GM19397 (cell line): Measurements from ENCODE around the gene ZBTB32.
"Not testable (repeated sequence)": the region's sequence is repeated elsewhere in the genome, so short reads cannot be mapped to it uniquely, and the experiment has no call there.

Source experiments
- ATAC-seq: cut with Tn5 transposase; IDR thresholded peaks from one replicate; pipeline ENCODE4 v1.9.1; 2021; ENCODE audit warnings: mild to moderate bottlenecking, moderate library complexity; ENCODE audit not compliant: unreplicated experiment

Gene ZBTB32

GRCh38 chr19:35704218-35704617, at the start of gene ZBTB32:
Gene ZBTB32 (plus strand): TSS chr19:35704558. CDS start chr19:35714627, 10,069 bp downstream.
- no peak for ATAC-seq

- not testable (repeated sequence) for ATAC-seq
Measured at GRCh38 chr19:35654828-35655227, 49.5 kb upstream of the ZBTB32 start.

- no peak for ATAC-seq
Measured at GRCh38 chr19:35655600-35655999, 48.8 kb upstream of the ZBTB32 start.

DNA sequence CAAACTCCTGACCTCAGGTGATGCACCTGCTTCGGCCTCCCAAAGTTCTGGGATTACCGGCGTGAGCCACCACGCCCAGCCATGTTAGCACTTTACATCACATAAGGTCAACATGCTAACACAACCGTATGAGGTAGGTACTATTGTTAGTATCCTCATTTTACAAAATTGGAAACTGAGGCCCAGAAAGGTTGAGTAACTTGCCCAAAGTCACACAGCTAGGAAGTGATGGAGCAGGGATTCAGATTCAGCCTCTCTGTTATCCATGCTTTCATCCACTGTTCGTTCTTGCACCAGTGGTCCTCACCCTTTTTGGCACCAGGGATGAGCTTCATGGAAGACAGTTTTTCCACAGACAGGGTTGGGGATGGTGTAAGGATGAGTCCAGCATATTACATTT, 47.7 kb upstream of the ZBTB32 start:
- ATAC-seq, result no peak

GRCh38 chr19:35657904-35658700, 46.3 kb upstream of the ZBTB32 start:
- no peak for ATAC-seq

GRCh38 chr19:35661995-35662340, 42.4 kb upstream of the ZBTB32 start:
- no peak for ATAC-seq

DNA sequence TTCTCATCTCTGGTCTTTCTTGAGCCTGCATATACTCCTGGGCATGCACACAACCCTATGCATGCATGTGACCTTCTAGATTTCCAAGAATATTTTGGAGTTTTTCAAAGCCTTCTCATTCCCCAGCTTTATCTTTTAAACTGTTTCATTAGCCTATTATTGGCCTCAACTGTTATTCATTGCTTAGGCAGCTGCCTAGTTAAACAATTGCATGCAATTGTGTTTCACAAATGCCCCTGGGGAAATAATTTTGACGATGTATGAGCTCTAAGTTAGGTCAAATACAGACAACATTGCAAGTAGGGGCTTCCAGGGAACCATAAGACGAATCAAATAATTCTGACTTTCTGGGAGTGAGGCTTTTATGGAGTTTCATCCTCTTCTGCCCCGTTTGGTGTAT, 40.4 kb upstream of the ZBTB32 start:
- ATAC-seq, result no peak

- no peak for ATAC-seq
Measured at GRCh38 chr19:35665157-35665556, 39.2 kb upstream of the ZBTB32 start.

DNA sequence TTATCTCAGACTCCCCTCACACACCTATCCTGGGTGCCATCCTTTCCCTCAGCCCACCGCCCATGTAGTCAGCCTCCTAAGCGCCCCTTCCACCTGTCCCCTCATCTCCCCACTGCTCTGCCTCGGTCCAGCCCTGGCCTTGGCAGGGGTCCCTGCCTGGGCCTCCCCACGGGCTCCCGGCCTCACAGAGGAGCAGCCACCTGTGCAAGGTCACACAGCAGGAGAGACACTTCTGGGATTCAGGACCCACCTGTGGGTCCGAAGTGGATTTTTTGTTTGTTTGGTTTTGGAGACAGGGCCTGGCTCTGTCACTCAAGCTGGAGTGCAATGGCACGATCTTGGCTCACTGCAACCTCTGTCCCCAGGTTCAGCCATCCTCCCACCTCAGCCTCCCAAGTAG, 38.8 kb upstream of the ZBTB32 start:
- ATAC-seq, result no peak

- ATAC-seq, result no peak
Measured at GRCh38 chr19:35666251-35666913, 38.0 kb upstream of the ZBTB32 start, which contains the start of gene UPK1A. Gene UPK1A (plus strand): TSS chr19:35666517. CDS start chr19:35666813, 296 bp downstream.

- no peak for ATAC-seq
Measured at GRCh38 chr19:35669566-35669965, 34.8 kb upstream of the ZBTB32 start.

DNA sequence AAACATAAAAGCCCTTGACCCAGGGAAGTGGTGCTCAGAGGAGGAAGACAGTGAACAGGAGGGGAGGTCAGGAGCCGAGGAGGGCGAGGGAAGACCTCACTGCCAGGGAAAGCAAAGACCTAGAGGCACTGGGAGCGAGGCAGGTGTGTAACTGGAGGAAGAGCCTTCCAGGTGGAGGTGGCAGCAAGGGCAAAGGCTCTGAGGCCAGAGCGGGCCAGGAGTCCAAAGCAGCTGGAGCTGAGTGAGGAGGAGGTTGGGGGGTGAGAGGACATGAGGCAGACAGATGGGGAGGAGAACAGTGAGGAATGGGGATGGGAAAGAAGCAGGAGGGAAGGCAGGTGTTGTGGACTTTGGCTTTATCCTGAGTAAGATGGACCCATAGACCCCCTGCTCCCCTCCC, 34.4 kb upstream of the ZBTB32 start:
- ATAC-seq, result no peak

DNA sequence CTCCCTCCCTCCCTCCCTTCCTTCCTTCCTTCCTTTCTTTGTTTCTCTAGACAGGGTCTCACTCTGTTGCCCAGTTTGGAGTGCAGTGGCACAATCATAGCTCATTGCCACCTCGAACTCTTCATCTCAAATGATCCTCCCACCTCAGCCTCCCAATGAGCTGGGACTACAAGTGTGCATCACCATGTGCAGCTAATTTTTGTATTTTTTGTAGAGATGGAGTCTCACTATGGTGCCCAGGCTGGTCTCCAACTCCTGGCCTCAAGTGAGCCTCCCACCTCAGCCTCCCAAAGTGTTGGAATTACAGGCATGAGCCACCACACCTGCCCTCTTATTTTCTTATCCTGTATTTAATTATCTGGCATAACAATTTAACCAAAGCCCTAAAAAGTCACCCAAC, 33.7 kb upstream of the ZBTB32 start:
- no peak for ATAC-seq

DNA sequence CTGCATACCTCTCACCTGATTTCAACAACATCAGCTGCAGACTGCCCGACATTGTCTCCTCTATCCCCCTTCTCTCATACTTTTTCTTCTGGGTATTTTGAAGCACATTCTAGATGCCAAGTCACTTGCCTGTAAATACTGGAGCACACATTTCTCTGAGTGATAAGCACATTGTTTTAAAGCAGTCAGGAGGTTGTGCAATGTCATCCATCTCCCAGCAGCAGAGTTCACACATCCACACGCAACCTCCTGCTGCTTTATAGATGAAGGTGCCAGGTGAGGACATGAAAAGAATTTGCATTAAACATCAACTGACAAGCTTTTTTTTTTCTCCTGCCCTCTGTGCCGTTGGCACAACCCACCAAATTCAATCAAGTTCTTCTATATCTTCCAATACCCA, 32.5 kb upstream of the ZBTB32 start:
- no peak for ATAC-seq

- no peak for ATAC-seq
Measured at GRCh38 chr19:35673121-35673804, 31.1 kb upstream of the ZBTB32 start.

DNA sequence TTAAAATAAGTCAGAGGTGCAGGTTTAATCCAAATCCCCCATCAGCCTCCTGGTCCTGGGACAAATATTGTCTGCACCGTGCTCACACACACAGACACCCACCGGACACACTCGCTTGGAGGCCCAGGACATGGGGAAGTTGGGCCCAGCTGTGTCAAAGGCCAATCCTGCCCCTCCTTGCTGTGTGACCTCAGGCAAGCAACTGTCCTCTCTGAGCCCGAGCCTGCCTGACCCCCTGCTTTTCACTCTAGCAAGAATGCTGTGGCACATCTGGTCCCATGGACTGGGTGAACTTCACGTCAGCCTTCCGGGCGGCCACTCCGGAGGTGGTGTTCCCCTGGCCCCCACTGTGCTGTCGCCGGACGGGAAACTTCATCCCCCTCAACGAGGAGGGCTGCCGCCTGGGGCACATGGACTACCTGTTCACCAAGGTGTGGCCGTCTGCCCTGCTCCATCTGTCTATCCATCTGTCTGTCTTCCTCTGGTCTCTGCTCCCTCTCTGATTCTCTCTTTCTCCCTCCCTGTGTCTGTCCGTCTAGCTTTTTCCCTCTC, 28.7 kb upstream of the ZBTB32 start:
- ATAC-seq, result no peak

GRCh38 chr19:35689836-35690235, 14.5 kb upstream of the ZBTB32 start:
- no peak for ATAC-seq

- ATAC-seq, result not testable (repeated sequence)
Measured at GRCh38 chr19:35691106-35691505, 13.3 kb upstream of the ZBTB32 start.

DNA sequence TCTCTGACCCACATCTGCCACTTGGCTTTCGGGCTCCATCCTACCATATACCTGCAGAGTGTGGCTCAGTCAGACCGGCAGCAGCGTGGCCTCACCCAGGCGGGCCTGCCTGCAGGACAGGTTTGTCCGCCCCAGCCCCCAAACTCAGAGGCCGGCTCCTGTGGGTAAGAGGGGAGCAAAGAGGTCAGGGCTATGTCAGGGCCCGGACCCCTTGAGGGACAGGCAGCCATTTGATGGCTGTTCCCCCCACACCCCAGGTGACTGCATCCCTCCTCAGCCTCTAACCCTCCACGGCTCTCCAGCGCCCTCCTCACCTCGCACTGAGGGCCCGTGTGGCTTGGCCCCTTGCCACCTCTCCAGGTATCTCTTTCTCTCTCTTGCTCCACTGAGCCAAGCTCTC, 12.3 kb upstream of the ZBTB32 start:
- no peak for ATAC-seq

DNA sequence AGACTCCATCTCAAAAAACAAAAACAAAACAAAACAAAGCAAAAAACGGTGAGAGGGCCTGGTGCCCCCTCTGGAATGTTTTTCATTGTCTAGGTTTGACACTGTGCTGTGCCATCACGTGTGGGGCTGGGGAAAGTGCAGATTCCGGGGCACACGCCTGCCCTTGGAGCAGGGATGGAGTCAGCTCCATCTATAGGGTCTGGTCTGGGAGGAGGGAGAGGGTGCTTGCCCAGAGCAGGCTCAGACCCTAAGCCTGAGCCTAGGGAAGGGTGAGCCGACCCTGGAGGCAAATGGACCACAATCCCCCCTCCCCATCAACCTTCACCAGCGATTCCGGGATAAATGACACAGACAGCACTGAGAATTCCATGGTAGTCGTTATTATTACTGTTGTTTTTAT, 10.9 kb upstream of the ZBTB32 start:
- ATAC-seq, result peak; percentile 21

DNA sequence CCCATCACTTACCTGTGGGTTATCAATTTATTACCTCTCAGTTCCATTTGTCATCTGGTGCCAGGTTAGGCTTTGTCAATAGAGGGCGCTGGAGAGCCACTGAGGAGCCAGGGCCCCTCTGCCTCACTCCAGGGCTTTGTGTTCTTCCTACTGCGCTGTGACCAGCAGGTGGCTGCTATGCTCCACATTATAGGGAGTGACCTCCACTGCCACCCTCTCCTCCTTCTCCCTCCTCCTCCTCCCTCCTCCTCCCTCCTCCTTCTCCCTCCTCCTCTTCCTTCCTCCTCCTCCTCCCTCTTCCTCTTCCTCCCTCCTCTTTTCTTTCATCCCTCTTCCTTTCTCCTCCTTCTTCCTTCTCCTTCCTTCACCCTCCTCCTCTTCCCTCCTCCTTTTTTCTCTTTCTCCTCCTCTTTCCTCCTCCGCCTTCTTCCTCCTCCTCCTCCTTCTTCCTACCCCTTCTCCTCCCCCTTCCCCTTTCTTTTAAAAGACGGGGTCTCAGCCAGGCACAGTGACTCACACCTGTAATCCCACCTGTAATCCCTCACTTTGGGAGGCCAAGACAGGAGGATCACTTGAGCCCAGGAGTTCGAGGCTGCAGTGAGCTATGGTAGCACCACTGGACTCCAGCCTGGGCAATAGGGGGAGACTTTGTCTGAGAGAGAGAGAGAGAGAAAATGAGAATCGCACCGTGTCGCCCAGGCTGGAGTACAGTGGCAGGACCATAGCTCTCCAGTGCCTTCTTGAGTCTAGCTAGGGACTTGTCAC, 10.3 kb upstream of the ZBTB32 start:
- ATAC-seq, result peak; percentile 85
